Psoas muscle (tissue), 8 donors: Measurements from ENCODE around the gene TESK1. TPM values are rescaled to one million over a fixed set of nuclear protein-coding genes. Genes with fewer than 3 reads are reported as not detected.
A peak's percentile ranks its signal among the peaks of the same experiment; 100 is the strongest.

ENCODE experiments used
- ATAC-seq, 4 donors: fragments of 200-7000 bp; cut with Tn5 transposase; one replicate each; pipeline ENCODE4 v1.9.1; 2020; ENCODE audit warnings: moderate library complexity in 3 of 4, mild to moderate bottlenecking in 2 of 4
- DNase-seq, 2 donors: peaks; one replicate each; pipeline ENCODE4 v3.0.0-alpha.2; 2020
- H3K27ac ChIP-seq: fragments of 200-600 bp; one replicate; pipeline ENCODE4 v1.8.0; 2022
- H3K27me3 ChIP-seq, 3 donors: fragments of 200-600 bp in 1 of 3; one replicate each; pipeline versions ENCODE4 v1.6.1 to v1.8.0; 2013 to 2022; ENCODE audit warnings: low read length in 2 of 3, mild to moderate bottlenecking in 2 of 3, moderate library complexity in 1 of 3; ENCODE audit not compliant: insufficient read depth in 3 of 3
- H3K36me3 ChIP-seq, 2 donors: fragments of 200-600 bp in 1 of 2; one replicate each; pipeline versions ENCODE4 v1.6.1 to v1.8.0; 2013 to 2022; ENCODE audit warnings: low read depth in 1 of 2, mild to moderate bottlenecking in 1 of 2, moderate library complexity in 1 of 2; ENCODE audit not compliant: insufficient read depth in 1 of 2
- H3K4me1 ChIP-seq: fragments of 200-600 bp; one replicate; pipeline ENCODE4 v1.8.0; 2022
- H3K4me3 ChIP-seq: fragments of 200-600 bp; one replicate; pipeline ENCODE4 v1.8.0; 2022; ENCODE audit warnings: mild to moderate bottlenecking
- H3K9me3 ChIP-seq: fragments of 200-600 bp; one replicate; pipeline ENCODE4 v1.8.0; 2022
- CTCF ChIP-seq: fragments of 200-600 bp; IDR thresholded peaks from one replicate; pipeline ENCODE4 v1.8.0; 2022; ENCODE audit warnings: antibody characterized with exemption
- WGBS, 3 donors: extraction: QIAGEN DNeasy Blood & Tissue Kit; methylation state at CpG; one replicate each; pipeline versions ENCODE4 v1.1.6 to v1.1.7; 2013; 5-methylcytosine and 5-hydroxymethylcytosine counted together
- intact Hi-C, 2 donors: fragments of 100-400 bp; cut with DNase I; formaldehyde crosslinking; loops; one replicate each; pipeline versions ENCODE4 v1.11.0 to v1.14.2; 2022
- polyA plus RNA-seq, 3 donors: library from polyadenylated mRNA; stranded (reverse); fragments of 200-250 nt; gene quantifications; one replicate each; pipeline ENCODE4 v1.2.3, GENCODE V29; 2013
- total RNA-seq, 4 donors: library from RNA; stranded (reverse); fragmentation: NEBNext Ultra II Directional in 2 of 4; extraction: Animal tissue kit (Norgen Biotek cat#: 25700) in 2 of 4; gene quantifications; one replicate each; pipeline versions ENCODE4 v1.2.1 to v1.2.4, GENCODE V29; 2021 to 2023
- donor health status: healthy with polysubstance abuse.
- donor health status: DM: no; HTN: no; CAD: no; lungs with moderate emphysema.
- donor health status: Bipolar disorder and iron deficiency.
- donor health status: healthy.
- donor health status: DM: yes; HTN: yes; CAD: no.
- donor health status: DM: no; HTN: no; CAD: no.
- donor health status: DM: no; HTN: no; CAD: no.
- donor health status: DM: yes; HTN: yes; CAD: no.

TESK1 gene
- total and polyA plus RNA-seq, 7 donors, result 44.4 to 81.0 (median 60.1) TPM

- WGBS, 3 donors, result 85 to 95% (median 91%) methylated on average over 2 of the region's 2 CpGs
- Histone ChIP-seq H3K27ac (no peak overlapping the region), H3K27me3 (no peaks in the 10 kb centered on the region), H3K36me3 (no peaks in the 10 kb centered on the region), H3K4me1 (no peaks in the 10 kb centered on the region), H3K9me3 (no peaks in the 10 kb centered on the region), H3K4me3 (no peak overlapping the region)
- no peak for TF ChIP-seq CTCF
- ATAC-seq (no peak), DNase-seq (no peak)
- intact Hi-C loops, result no loop called here
These were observed 48.5 kb downstream of the TESK1 start for GRCh38 chr9:35653611-35654010.

- Histone ChIP-seq H3K9me3 (no peaks in the 10 kb centered on the region), H3K36me3 (peaks cover 0 to 17% of the 10 kb centered on the region in 2 donors), H3K27ac (peak overlapping the region; percentile 100), H3K4me1 (peaks cover 25% of the 10 kb centered on the region), H3K27me3 (no peaks in the 10 kb centered on the region), H3K4me3 (no peak overlapping the region)
- 76 to 79% (median 76%) methylated on average over 17 of the region's 17 CpGs for WGBS, 3 donors
- DNase-seq (no peak), ATAC-seq (no peak)
- TF ChIP-seq CTCF, result no peak
- intact Hi-C loops, result loop anchor here in 1 of 2 donors (2.0 kb wide), 1 partner anchor 48 kb away; no protein-coding TSS in a partner anchor
These were observed 51.3 kb downstream of the TESK1 start for GRCh38 chr9:35656348-35656747.

- ATAC-seq, result peak; percentile 27 to 44 (median 32)
- WGBS, 3 donors, result 20 to 27% (median 21%) methylated on average over 25 of the region's 25 CpGs
These were observed 51.9 kb downstream of the TESK1 start for GRCh38 chr9:35656831-35657545.

GRCh38 chr9:35657546-35658136 lies 52.6 kb downstream of the TESK1 start, which contains the start of gene RMRP:
RMRP (minus strand) TSS chr9:35658019.
- DNase-seq (peak; percentile 98 to 99), ATAC-seq (peak; percentile 88 to 93 (median 90))
- Histone ChIP-seq H3K4me3 (peak within 1 kb of the TSS; percentile 89), H3K9me3 (no peaks in the 10 kb centered on the region), H3K4me1 (peaks cover 26% of the 10 kb centered on the region), H3K36me3 (peaks cover 0 to 18% of the 10 kb centered on the region in 2 donors), H3K27ac (peak within 1 kb of the TSS; percentile 100), H3K27me3 (no peaks in the 10 kb centered on the region)
- peak; percentile 33 for TF ChIP-seq CTCF
- 0 to 1% (median 0%) methylated on average over 42 of the region's 42 CpGs for WGBS, 3 donors
- intact Hi-C loops, result loop anchor here (2.0 kb wide), 2 partner anchors 49 to 73 kb away; no protein-coding TSS in a partner anchor

More at GRCh38 chr9:35656831-35657545, 51.9 kb downstream of the TESK1 start:
- intact Hi-C loops, result loop anchor here in 1 of 2 donors (2.0 kb wide), 1 partner anchor 48 kb away; no protein-coding TSS in a partner anchor
- Histone ChIP-seq H3K4me1 (peaks cover 26% of the 10 kb centered on the region), H3K27ac (peak overlapping the region; percentile 100), H3K27me3 (no peaks in the 10 kb centered on the region), H3K36me3 (peaks cover 0 to 18% of the 10 kb centered on the region in 2 donors), H3K4me3 (peak overlapping the region; percentile 89), H3K9me3 (no peaks in the 10 kb centered on the region)
- no peak for TF ChIP-seq CTCF
- no peak for DNase-seq
